OCI-LY3 (cell line): Measurements from ENCODE around the gene POLR3GL.

Experiments
- CTCF ChIP-seq: fragments of 200-600, 300-600 bp; sonication (generic); IDR thresholded peaks from 2 replicates; pipeline ENCODE4 v1.5.1; 2014; ENCODE audit warnings: antibody characterized with exemption, low read length, low read depth
- EZH2phosphoT487 ChIP-seq: fragments of 200-600 bp; shearing (Covaris generic); IDR thresholded peaks from 2 replicates; pipeline ENCODE4 v1.6.1; 2018; ENCODE audit warnings: antibody characterized with exemption, mixed run types, low read depth

GRCh38 chr1:145977486-145978470 lies 13.3 kb downstream of the POLR3GL start:
- TF ChIP-seq CTCF (peak; percentile 96), EZH2phosphoT487 (no peak)
